HepG2 (cell line): ENCODE results near the gene SMYD1. TPM values are rescaled to one million over a fixed set of nuclear protein-coding genes. Genes with fewer than 3 reads are reported as not detected.

Source experiments
- HNRNPL ChIP-seq: fragments of 200-400 bp; formaldehyde crosslinking; IDR thresholded peaks from 2 replicates; pipeline ENCODE4 v1.6.1; 2017; ENCODE audit warnings: mild to moderate bottlenecking, low read depth, low read length
- MNT ChIP-seq: fragments of 450-650 bp; IDR thresholded peaks from 2 replicates; pipeline ENCODE4 v1.6.1; 2016
- PAXIP1 ChIP-seq: sonication (generic); formaldehyde crosslinking; conservative IDR thresholded peaks from 2 replicates; pipeline ENCODE4 v1.4.0; 2020; ENCODE audit warnings: mild to moderate bottlenecking, missing genetic modification reagents, moderate library complexity
- REST ChIP-seq, 2 experiments: IDR thresholded peaks; 2 replicates each; pipeline ENCODE4 v1.6.1; 2011 to 2012; ENCODE audit warnings: low read length in 2 of 2, borderline replicate concordance in 1 of 2, low read depth in 1 of 2, mild to moderate bottlenecking in 1 of 2, moderate library complexity in 1 of 2
- TMF1 ChIP-seq: sonication (generic); formaldehyde crosslinking; IDR thresholded peaks from 2 replicates; pipeline ENCODE4 v1.8.1; 2022; ENCODE audit warnings: low read depth, missing genetic modification reagents
- XBP1 ChIP-seq: sonication (generic); formaldehyde crosslinking; IDR thresholded peaks from 2 replicates; pipeline ENCODE4 v1.5.0; 2020; ENCODE audit warnings: missing genetic modification reagents
- ZBTB14 ChIP-seq: sonication (generic); formaldehyde crosslinking; IDR thresholded peaks from 2 replicates; pipeline ENCODE4 v1.4.0; 2020; ENCODE audit warnings: missing genetic modification reagents
- ZBTB44 ChIP-seq: sonication (generic); formaldehyde crosslinking; IDR thresholded peaks from 2 replicates; pipeline ENCODE4 v1.4.0; 2020; ENCODE audit warnings: missing genetic modification reagents
- ZEB1 ChIP-seq: IDR thresholded peaks from 2 replicates; pipeline ENCODE4 v1.6.1; 2012; ENCODE audit warnings: mild to moderate bottlenecking, low read depth, inconsistent platforms; ENCODE audit not compliant: insufficient replicate concordance
- ZNF282 ChIP-seq: fragments of 450-650 bp; IDR thresholded peaks from 2 replicates; pipeline ENCODE4 v1.6.1; 2018; ENCODE audit not compliant: partially characterized antibody
- ZNF629 ChIP-seq: sonication (generic); formaldehyde crosslinking; conservative IDR thresholded peaks from 2 replicates; pipeline ENCODE4 v1.5.0; 2020; ENCODE audit warnings: missing genetic modification reagents
- ZNF713 ChIP-seq: sonication (generic); formaldehyde crosslinking; IDR thresholded peaks from 2 replicates; pipeline ENCODE4 v1.4.0; 2020; ENCODE audit warnings: mild to moderate bottlenecking, missing genetic modification reagents
- ZNF782 ChIP-seq: sonication (generic); formaldehyde crosslinking; IDR thresholded peaks from 2 replicates; pipeline ENCODE4 v1.4.0; 2020; ENCODE audit warnings: missing genetic modification reagents, mild to moderate bottlenecking, borderline replicate concordance
- ZSCAN29 ChIP-seq: sonication (generic); formaldehyde crosslinking; conservative IDR thresholded peaks from 2 replicates; pipeline ENCODE4 v1.4.0; 2020; ENCODE audit warnings: mild to moderate bottlenecking, missing genetic modification reagents
- polyA plus RNA-seq, 8 experiments: library from polyadenylated mRNA; depleted of rRNA in 3 of 8; stranded (reverse) in 7 of 8; unstranded in 1 of 8; fragments of >200 nt; fragmentation: Illumina TruSeq in 4 of 8; extraction: Trizol in 4 of 8; gene quantifications; 2 replicates each; pipeline versions ENCODE4 v1.2.1 to v1.2.3, GENCODE V29; 2011 to 2016; ENCODE audit warnings: low read depth in 4 of 8, missing spikeins in 1 of 8, mixed read lengths in 1 of 8; ENCODE audit not compliant: insufficient read depth in 1 of 8
- total RNA-seq, 5 experiments: library from RNA; depleted of rRNA; stranded (reverse); fragments of >200 nt; fragmentation: Illumina TruSeq; extraction: Trizol; gene quantifications; 2 replicates each; pipeline ENCODE4 v1.2.3, GENCODE V29; 2016; ENCODE audit warnings: low read depth in 1 of 5

The SMYD1 gene
- total and polyA plus RNA-seq, 2 of the 13 experiments (the other 11 are each of a cell fraction or from before 2014, with no cell fraction given) = not detected

GRCh38 chr2:88128654-88129312 lies 61.2 kb downstream of the SMYD1 start (continued):
- no peak for TF ChIP-seq REST (IDR thresholded peaks at IDR 0.05; ENCODE audit: borderline replicate concordance in 1 of 2, low read depth in 1 of 2, low read length in 2 of 2)
- no peak for TF ChIP-seq ZBTB14 (CRISPR knock-in tag)
- TF ChIP-seq MNT = no peak
- TF ChIP-seq ZNF282 = no peak
- TF ChIP-seq ZNF713 (CRISPR knock-in tag) = no peak
- no peak for TF ChIP-seq ZBTB44 (CRISPR knock-in tag)
- TF ChIP-seq XBP1 (CRISPR knock-in tag) = no peak
- no peak for TF ChIP-seq ZSCAN29 (CRISPR knock-in tag)
- no peak for TF ChIP-seq ZEB1
- TF ChIP-seq ZNF782 (CRISPR knock-in tag) = no peak
- no peak for TF ChIP-seq HNRNPL
- TF ChIP-seq ZNF629 = no peak
- TF ChIP-seq TMF1 = no peak
- TF ChIP-seq PAXIP1 (CRISPR knock-in tag) = no peak
